Neural progenitor cell (in vitro differentiated cells): Measurements from ENCODE around the gene EHMT2. TPM values are rescaled to one million over a fixed set of nuclear protein-coding genes. Genes with fewer than 3 reads are reported as not detected.
"Not testable (repeated sequence)": the region's sequence is repeated elsewhere in the genome, so short reads cannot be mapped to it uniquely, and the experiment has no call there.

Experiments
- DNase-seq: peaks from one replicate; pipeline ENCODE4 v3.0.0-alpha.2; 2016; ENCODE audit warnings: low spot score
- H2AFZ ChIP-seq: fragments of 200-600 bp; sonication (generic); replicated peaks from 2 replicates; pipeline ENCODE4 v1.6.1; 2016; ENCODE audit warnings: antibody characterized with exemption
- H3F3A ChIP-seq: fragments of 200-600 bp; sonication (generic); 2 replicates; pipeline ENCODE4 v1.6.1; 2016; ENCODE audit warnings: antibody characterized with exemption, low read depth
- H3K27ac ChIP-seq: fragments of 200-600 bp; sonication (generic); 2 replicates; pipeline ENCODE4 v1.5.1; 2016; ENCODE audit warnings: mild to moderate bottlenecking
- H3K27me3 ChIP-seq: fragments of 200-600 bp; sonication (generic); 2 replicates; pipeline ENCODE4 v1.6.1; 2016; ENCODE audit warnings: mild to moderate bottlenecking, moderate library complexity
- H3K36me3 ChIP-seq: fragments of 200-600 bp; sonication (generic); 2 replicates; pipeline ENCODE4 v1.5.1; 2016
- H3K4me1 ChIP-seq: fragments of 200-600 bp; sonication (generic); 2 replicates; pipeline ENCODE4 v1.6.1; 2016; ENCODE audit warnings: mixed run types
- H3K4me2 ChIP-seq: fragments of 200-600 bp; sonication (generic); 2 replicates; pipeline ENCODE4 v1.6.1; 2016
- H3K4me3 ChIP-seq: fragments of 200-600 bp; sonication (generic); 2 replicates; pipeline ENCODE4 v1.5.1; 2016
- H3K79me2 ChIP-seq: fragments of 200-600 bp; sonication (generic); 2 replicates; pipeline ENCODE4 v1.6.1; 2016; ENCODE audit warnings: low read depth
- H3K9ac ChIP-seq: fragments of 200-600 bp; sonication (generic); 2 replicates; pipeline ENCODE4 v1.6.1; 2016
- H3K9me3 ChIP-seq: fragments of 200-600 bp; sonication (generic); 2 replicates; pipeline ENCODE4 v1.5.1; 2016; ENCODE audit warnings: low read depth
- H4K20me1 ChIP-seq: fragments of 200-600 bp; sonication (generic); 2 replicates; pipeline ENCODE4 v1.6.1; 2016; ENCODE audit warnings: low read depth
- H3K27ac Mint-ChIP-seq: 3 replicates; pipeline ENCODE4 v1.8.0; 2021; ENCODE audit warnings: mixed read lengths
- H3K27me3 Mint-ChIP-seq: 2 replicates; pipeline ENCODE4 v1.8.0; 2022; ENCODE audit warnings: low read depth, mild to moderate bottlenecking, inconsistent platforms, moderate library complexity, mixed read lengths; ENCODE audit not compliant: insufficient read depth
- H3K36me3 Mint-ChIP-seq: 3 replicates; pipeline ENCODE4 v1.8.0; 2021; ENCODE audit warnings: mixed read lengths
- H3K4me1 Mint-ChIP-seq: 3 replicates; pipeline ENCODE4 v1.8.0; 2021; ENCODE audit warnings: mixed read lengths
- H3K4me3 Mint-ChIP-seq: 3 replicates; pipeline ENCODE4 v1.8.0; 2021; ENCODE audit warnings: mild to moderate bottlenecking, moderate library complexity, mixed read lengths
- H3K9me3 Mint-ChIP-seq: 3 replicates; pipeline ENCODE4 v1.8.0; 2020; ENCODE audit warnings: mixed read lengths
- CTCF ChIP-seq: fragments of 200-600 bp; sonication (generic); IDR thresholded peaks from 2 replicates; pipeline ENCODE4 v1.5.1; 2017; ENCODE audit warnings: antibody characterized with exemption, mild to moderate bottlenecking
- EZH2 ChIP-seq: fragments of 200-600 bp; sonication (generic); IDR thresholded peaks from 2 replicates; pipeline ENCODE4 v1.6.1; 2017; ENCODE audit warnings: antibody characterized with exemption, mild to moderate bottlenecking, moderate library complexity
- EZH2phosphoT487 ChIP-seq: fragments of 200-600 bp; sonication (generic); IDR thresholded peaks from 2 replicates; pipeline ENCODE4 v1.6.1; 2017; ENCODE audit warnings: antibody characterized with exemption
- total RNA-seq: library from RNA; depleted of rRNA; stranded (reverse); fragments of >200 nt; gene quantifications from 2 replicates; pipeline ENCODE4 v1.2.3, GENCODE V29; 2015; ENCODE audit warnings: low replicate concordance

The EHMT2 gene
- total RNA-seq, 1 donor from 2014 or later = 93.3 TPM

- H3K4me3 Mint-ChIP-seq = peak overlapping the region; percentile 30
These were observed 37.6 kb downstream of the EHMT2 start for GRCh38 chr6:31859923-31860322.

GRCh38 chr6:31858707-31859106 is 38.8 kb downstream of the EHMT2 start:
- Histone ChIP-seq H3K9me3 (no peaks in the 10 kb centered on the region), H3K79me2 (peaks cover 6% of the 10 kb centered on the region), H3K4me2 (no peak overlapping the region), H3K36me3 (no peaks in the 10 kb centered on the region), H3K9ac (no peak overlapping the region), H3F3A (peaks cover 8% of the 10 kb centered on the region), H3K4me3 (no peak overlapping the region), H3K4me1 (no peaks in the 10 kb centered on the region), H4K20me1 (no peaks in the 10 kb centered on the region), H3K27ac (no peak overlapping the region), H3K27me3 (no peaks in the 10 kb centered on the region), H2AFZ (no peak overlapping the region)
- H3K27me3 Mint-ChIP-seq = peaks cover 3% of the 10 kb centered on the region
- H3K9me3 Mint-ChIP-seq = peaks cover 4% of the 10 kb centered on the region
- no peak overlapping the region for H3K4me3 Mint-ChIP-seq
- H3K27ac Mint-ChIP-seq = no peak overlapping the region
- DNase-seq = no peak
- peaks cover 9% of the 10 kb centered on the region for H3K4me1 Mint-ChIP-seq
- H3K36me3 Mint-ChIP-seq = peaks cover 8% of the 10 kb centered on the region
- TF ChIP-seq EZH2phosphoT487 = no peak
- no peak for TF ChIP-seq EZH2
- TF ChIP-seq CTCF = no peak

More at GRCh38 chr6:31859923-31860322, 37.6 kb downstream of the EHMT2 start:
- H3K36me3 Mint-ChIP-seq = peaks cover 8% of the 10 kb centered on the region
- Histone ChIP-seq H4K20me1 (no peaks in the 10 kb centered on the region), H3K27me3 (no peaks in the 10 kb centered on the region), H3K9ac (no peak overlapping the region), H3K4me3 (no peak overlapping the region), H3K36me3 (no peaks in the 10 kb centered on the region), H2AFZ (no peak overlapping the region), H3K4me2 (no peak overlapping the region), H3K27ac (no peak overlapping the region), H3K4me1 (no peaks in the 10 kb centered on the region), H3F3A (peaks cover 20% of the 10 kb centered on the region), H3K9me3 (no peaks in the 10 kb centered on the region), H3K79me2 (peaks cover 6% of the 10 kb centered on the region)
- no peak for DNase-seq
- H3K4me1 Mint-ChIP-seq = peaks cover 21% of the 10 kb centered on the region
- no peak overlapping the region for H3K27ac Mint-ChIP-seq
- H3K27me3 Mint-ChIP-seq = peaks cover 3% of the 10 kb centered on the region
- TF ChIP-seq EZH2phosphoT487 (no peak), CTCF (no peak), EZH2 (no peak)
- H3K9me3 Mint-ChIP-seq = peaks cover 4% of the 10 kb centered on the region

GRCh38 chr6:31857774-31858173 is 39.7 kb downstream of the EHMT2 start:
- H3K4me2 ChIP-seq, H3K4me1 ChIP-seq, H3K4me3 Mint-ChIP-seq, H3F3A ChIP-seq, H3K79me2 ChIP-seq, H3K9me3 ChIP-seq, DNase-seq, H3K9ac ChIP-seq, H3K27me3 Mint-ChIP-seq, H4K20me1 ChIP-seq, H3K4me3 ChIP-seq, H3K9me3 Mint-ChIP-seq, H2AFZ ChIP-seq, H3K36me3 ChIP-seq, H3K4me1 Mint-ChIP-seq, H3K27me3 ChIP-seq, H3K27ac ChIP-seq, H3K27ac Mint-ChIP-seq: not testable (repeated sequence)
- peaks cover 11% of the 10 kb centered on the region for H3K36me3 Mint-ChIP-seq

GRCh38 chr6:31851980-31852718 is 45.3 kb downstream of the EHMT2 start:
- not testable (repeated sequence) for H3K27me3 ChIP-seq

More at GRCh38 chr6:31851980-31852718, 45.3 kb downstream of the EHMT2 start:
- H3K36me3 Mint-ChIP-seq = peaks cover 12% of the 10 kb centered on the region
- H3K27ac Mint-ChIP-seq, H3K4me2 ChIP-seq, H3K79me2 ChIP-seq, H2AFZ ChIP-seq, H3K27ac ChIP-seq, H3K4me1 Mint-ChIP-seq, DNase-seq, H3K9me3 ChIP-seq, H3K27me3 Mint-ChIP-seq, H3K36me3 ChIP-seq, H4K20me1 ChIP-seq, H3K9ac ChIP-seq, H3F3A ChIP-seq, H3K4me3 ChIP-seq, H3K4me3 Mint-ChIP-seq, H3K4me1 ChIP-seq: not testable (repeated sequence)
- H3K9me3 Mint-ChIP-seq = peaks cover 10% of the 10 kb centered on the region
